AML-193 (cell line): ENCODE measurements around the gene TRMO.

Experiments
- DNase-seq, 2 experiments: peaks; one replicate each; lab custom pipeline; 2025; lab: John Stamatoyannopoulos, UW

The TRMO gene

GRCh38 chr9:97938081-97938644 is 15.9 kb upstream of the TRMO start, which contains the start of gene HEMGN:
HEMGN (minus strand) TSS chr9:97938172; CDS start chr9:97938136, 36 bp downstream.
- no peak for DNase-seq

- DNase-seq = no peak
Measured at GRCh38 chr9:97936998-97937397, 14.7 kb upstream of the TRMO start.

GRCh38 chr9:97935276-97935675 is 13.0 kb upstream of the TRMO start:
- DNase-seq = no peak

GRCh38 chr9:97934321-97935115 is 12.2 kb upstream of the TRMO start:
- no peak for DNase-seq

GRCh38 chr9:97933297-97933998 is 11.1 kb upstream of the TRMO start:
- no peak for DNase-seq

GRCh38 chr9:97930972-97931371 is 8.7 kb upstream of the TRMO start:
- no peak for DNase-seq

GRCh38 chr9:97928986-97929604 is 6.8 kb upstream of the TRMO start:
- DNase-seq = no peak

- DNase-seq = no peak
Measured at GRCh38 chr9:97925497-97926334, 3.4 kb upstream of the TRMO start.

GRCh38 chr9:97924386-97924785 is 2.1 kb upstream of the TRMO start:
- DNase-seq = peak; percentile 84 to 85

GRCh38 chr9:97923529-97924108 is 1.3 kb upstream of the TRMO start:
- DNase-seq = peak; percentile 73 to 79

GRCh38 chr9:97919217-97919813 is 3.0 kb downstream of the TRMO start:
- no peak for DNase-seq

GRCh38 chr9:97918611-97919010 is 3.7 kb downstream of the TRMO start:
- no peak for DNase-seq

GRCh38 chr9:97911970-97912369 is 10.3 kb downstream of the TRMO start:
- no peak for DNase-seq

GRCh38 chr9:97911528-97911927 is 10.8 kb downstream of the TRMO start:
- no peak for DNase-seq

GRCh38 chr9:97910357-97910756 is 11.9 kb downstream of the TRMO start:
- DNase-seq = no peak

- DNase-seq = peak; percentile 94 to 96
Measured at GRCh38 chr9:97908705-97909104, 13.6 kb downstream of the TRMO start.

- no peak for DNase-seq
Measured at GRCh38 chr9:97907632-97908031, 14.7 kb downstream of the TRMO start.

GRCh38 chr9:97907046-97907445 is 15.3 kb downstream of the TRMO start:
- peak; percentile 37 to 38 for DNase-seq

GRCh38 chr9:97906236-97906831 is 16.0 kb downstream of the TRMO start:
- DNase-seq = peak; percentile 91 to 94

GRCh38 chr9:97905228-97905627 is 17.1 kb downstream of the TRMO start:
- DNase-seq = no peak
